ENCODE results near the gene TEX51.

The TEX51 gene

GRCh38 chr2:126893606-126894005 is 5.1 kb upstream of the TEX51 start:
- no peak for DNase-seq

- no peak for DNase-seq
These were observed 4.6 kb upstream of the TEX51 start for GRCh38 chr2:126894082-126894481.

GRCh38 chr2:126894585-126895182 is 4.0 kb upstream of the TEX51 start:
- no peak for DNase-seq

GRCh38 chr2:126895336-126895735 is 3.4 kb upstream of the TEX51 start:
- DNase-seq, result no peak

GRCh38 chr2:126896471-126896870 is 2.2 kb upstream of the TEX51 start:
- DNase-seq, result no peak

- no peak for DNase-seq
These were observed 1.0 kb downstream of the TEX51 start for GRCh38 chr2:126899616-126900185.

- DNase-seq, result no peak
These were observed 2.1 kb downstream of the TEX51 start for GRCh38 chr2:126900646-126901319.

GRCh38 chr2:126901459-126901858 is 2.8 kb downstream of the TEX51 start:
- DNase-seq, result no peak

- no peak for DNase-seq
These were observed 3.6 kb downstream of the TEX51 start for GRCh38 chr2:126902152-126902835.

GRCh38 chr2:126902859-126903258 is 4.2 kb downstream of the TEX51 start:
- DNase-seq, result no peak

GRCh38 chr2:126905991-126906390 is 7.3 kb downstream of the TEX51 start:
- DNase-seq, result no peak

- no peak for DNase-seq
These were observed 8.1 kb downstream of the TEX51 start for GRCh38 chr2:126906781-126907180.

GRCh38 chr2:126907671-126908070 is 9.0 kb downstream of the TEX51 start:
- DNase-seq, result no peak

GRCh38 chr2:126908721-126909177 is 10.1 kb downstream of the TEX51 start:
- no peak for DNase-seq

- no peak for DNase-seq
These were observed 10.7 kb downstream of the TEX51 start for GRCh38 chr2:126909366-126909765.

- no peak for DNase-seq
These were observed 11.1 kb downstream of the TEX51 start for GRCh38 chr2:126909781-126910180.

- DNase-seq, result no peak
These were observed 11.9 kb downstream of the TEX51 start for GRCh38 chr2:126910637-126911036.

GRCh38 chr2:126911111-126911796 is 12.6 kb downstream of the TEX51 start:
- DNase-seq, result no peak

- no peak for DNase-seq
These were observed 13.5 kb downstream of the TEX51 start for GRCh38 chr2:126912201-126912600.

GRCh38 chr2:126913329-126913728 is 14.6 kb downstream of the TEX51 start:
- DNase-seq, result no peak

GRCh38 chr2:126913881-126914615 is 15.4 kb downstream of the TEX51 start:
- no peak for DNase-seq

- no peak for DNase-seq
These were observed 16.3 kb downstream of the TEX51 start for GRCh38 chr2:126914811-126915500.

All from kidney glomerular epithelial cell (primary cell).